DOHH2 (cell line): ENCODE measurements around the gene PCDH9.

Experiments
- EZH2phosphoT487 ChIP-seq: fragments of 200-600 bp; sonication (generic); IDR thresholded peaks from 2 replicates; pipeline ENCODE4 v1.6.1; 2017; ENCODE audit warnings: borderline replicate concordance, mild to moderate bottlenecking, antibody characterized with exemption, low read length, moderate library complexity, mixed read lengths
- TF ChIP-seq, protein P1 (sequence below): fragments of 200-600 bp; sonication (generic); IDR thresholded peaks from one replicate; pipeline ENCODE4 v1.5.1; 2014; ENCODE audit warnings: antibody characterized with exemption, mild to moderate bottlenecking, low read depth, low read length; ENCODE audit not compliant: poor library complexity, severe bottlenecking

DNA sequence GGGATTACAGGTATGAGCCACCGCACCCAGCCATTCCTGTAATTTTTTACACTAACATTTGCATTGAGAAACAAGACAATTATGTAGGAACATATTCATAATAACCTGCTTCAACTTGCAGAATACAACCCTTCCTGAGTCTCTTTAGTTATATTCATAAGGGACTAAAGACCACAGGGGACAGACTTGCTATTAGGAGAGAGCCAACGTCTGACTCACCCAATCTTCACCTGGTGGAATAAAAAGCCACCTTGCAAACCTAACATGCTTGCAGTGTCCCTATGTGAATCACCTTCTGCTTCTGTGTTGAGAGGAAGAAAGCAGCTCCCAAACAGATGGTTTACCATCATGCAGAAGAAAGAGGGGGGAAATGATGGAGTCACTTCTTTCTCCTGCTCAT is 456.1 kb downstream of the PCDH9 start:
- TF ChIP-seq, protein P1, sequence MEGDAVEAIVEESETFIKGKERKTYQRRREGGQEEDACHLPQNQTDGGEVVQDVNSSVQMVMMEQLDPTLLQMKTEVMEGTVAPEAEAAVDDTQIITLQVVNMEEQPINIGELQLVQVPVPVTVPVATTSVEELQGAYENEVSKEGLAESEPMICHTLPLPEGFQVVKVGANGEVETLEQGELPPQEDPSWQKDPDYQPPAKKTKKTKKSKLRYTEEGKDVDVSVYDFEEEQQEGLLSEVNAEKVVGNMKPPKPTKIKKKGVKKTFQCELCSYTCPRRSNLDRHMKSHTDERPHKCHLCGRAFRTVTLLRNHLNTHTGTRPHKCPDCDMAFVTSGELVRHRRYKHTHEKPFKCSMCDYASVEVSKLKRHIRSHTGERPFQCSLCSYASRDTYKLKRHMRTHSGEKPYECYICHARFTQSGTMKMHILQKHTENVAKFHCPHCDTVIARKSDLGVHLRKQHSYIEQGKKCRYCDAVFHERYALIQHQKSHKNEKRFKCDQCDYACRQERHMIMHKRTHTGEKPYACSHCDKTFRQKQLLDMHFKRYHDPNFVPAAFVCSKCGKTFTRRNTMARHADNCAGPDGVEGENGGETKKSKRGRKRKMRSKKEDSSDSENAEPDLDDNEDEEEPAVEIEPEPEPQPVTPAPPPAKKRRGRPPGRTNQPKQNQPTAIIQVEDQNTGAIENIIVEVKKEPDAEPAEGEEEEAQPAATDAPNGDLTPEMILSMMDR: no peak
- TF ChIP-seq EZH2phosphoT487: no peak
